Measurements from ENCODE around the gene GLRX5.
"Not testable (repeated sequence)": the region's sequence is repeated elsewhere in the genome, so short reads cannot be mapped to it uniquely, and the experiment has no call there.

The GLRX5 gene

GRCh38 chr14:95499354-95499750 lies 35.5 kb upstream of the GLRX5 start:
- no peak for DNase-seq (ENCODE audit: low read depth)

DNA sequence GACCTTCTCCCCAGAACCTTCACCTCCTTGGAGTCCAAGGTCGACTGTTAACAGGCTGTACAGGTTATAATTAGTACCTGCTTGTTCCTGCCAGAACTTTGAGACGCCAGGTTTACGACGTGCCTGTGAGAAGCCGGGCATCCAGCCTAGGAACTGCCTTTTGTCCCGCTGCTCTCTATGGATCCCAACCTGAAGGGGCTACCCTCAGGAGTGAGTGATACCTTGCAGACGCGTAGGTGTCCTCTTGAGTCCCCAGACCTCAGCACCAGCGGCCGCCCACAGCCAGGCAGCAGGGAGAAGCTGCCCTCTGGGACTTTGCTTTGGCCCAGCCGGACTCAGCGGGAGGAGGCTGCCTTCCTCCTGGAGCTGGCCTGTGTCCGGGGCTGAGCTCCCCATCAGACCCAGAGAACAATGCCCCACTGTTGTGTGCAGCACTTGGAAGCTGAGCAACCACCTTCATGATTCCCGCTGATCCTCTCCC lies 34.6 kb upstream of the GLRX5 start:
- no peak for DNase-seq (ENCODE audit: low read depth)

- no peak for DNase-seq (ENCODE audit: low read depth)
Observed at GRCh38 chr14:95500772-95501401, 34.0 kb upstream of the GLRX5 start.

DNA sequence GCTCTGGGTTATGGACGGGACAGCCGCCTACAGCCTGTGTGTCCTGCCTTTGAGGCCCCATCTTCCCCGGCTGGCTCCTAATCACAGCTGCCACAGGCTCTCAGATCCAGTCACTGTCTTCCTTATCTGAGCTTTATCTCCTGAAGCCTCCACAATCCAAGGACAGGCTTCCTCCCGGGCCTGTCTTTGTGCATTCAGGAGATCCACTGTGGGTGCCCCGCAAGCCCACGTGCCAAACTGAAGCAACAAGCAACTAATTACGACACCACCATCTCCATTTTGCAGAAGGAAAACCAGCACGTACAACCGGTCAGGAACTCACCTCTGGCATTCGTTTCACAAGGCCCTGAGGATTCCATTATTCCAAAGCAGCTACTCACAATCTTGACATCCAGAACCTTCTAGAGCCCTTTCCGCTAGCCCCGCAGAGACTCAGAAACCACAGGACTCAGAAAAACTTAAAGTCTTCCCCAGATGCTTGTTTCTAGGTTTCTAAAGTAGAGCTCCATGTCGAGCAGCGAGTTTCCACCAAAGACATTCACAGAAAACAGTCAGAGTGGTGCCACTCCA lies 32.4 kb upstream of the GLRX5 start:
- no peak for DNase-seq (ENCODE audit: low read depth)

GRCh38 chr14:95503365-95504134 lies 31.3 kb upstream of the GLRX5 start:
- DNase-seq (ENCODE audit: low read depth) = no peak

- DNase-seq (ENCODE audit: low read depth) = no peak
Observed at GRCh38 chr14:95504135-95505029, 30.5 kb upstream of the GLRX5 start.

DNA sequence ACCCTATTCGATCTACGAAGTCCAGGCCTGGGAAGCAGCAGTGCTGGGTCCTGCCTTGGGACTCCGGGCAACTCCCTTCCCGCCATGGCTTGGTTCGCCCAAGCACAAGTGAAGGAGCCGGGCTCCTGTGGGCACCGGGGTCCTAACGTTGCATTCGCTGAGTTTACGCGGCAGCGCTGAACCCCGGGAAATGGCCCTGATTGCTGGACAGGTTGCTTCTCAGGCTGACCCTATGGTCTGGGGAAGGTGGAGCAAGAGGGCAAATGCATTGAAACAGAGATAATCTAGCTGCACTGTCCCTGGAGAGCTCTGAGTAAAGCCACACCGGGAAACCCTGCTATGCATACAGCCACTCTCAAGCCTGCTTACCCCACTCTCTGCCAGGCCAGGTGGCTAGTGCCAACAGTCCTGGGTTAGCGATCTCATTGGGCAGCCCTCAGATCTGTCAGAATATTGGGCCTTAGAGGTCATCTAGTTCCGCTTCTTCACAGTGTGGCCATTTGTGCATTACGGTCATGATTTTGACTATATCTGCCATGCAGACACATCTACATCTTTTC lies 29.7 kb upstream of the GLRX5 start:
- DNase-seq (ENCODE audit: low read depth) = no peak

DNA sequence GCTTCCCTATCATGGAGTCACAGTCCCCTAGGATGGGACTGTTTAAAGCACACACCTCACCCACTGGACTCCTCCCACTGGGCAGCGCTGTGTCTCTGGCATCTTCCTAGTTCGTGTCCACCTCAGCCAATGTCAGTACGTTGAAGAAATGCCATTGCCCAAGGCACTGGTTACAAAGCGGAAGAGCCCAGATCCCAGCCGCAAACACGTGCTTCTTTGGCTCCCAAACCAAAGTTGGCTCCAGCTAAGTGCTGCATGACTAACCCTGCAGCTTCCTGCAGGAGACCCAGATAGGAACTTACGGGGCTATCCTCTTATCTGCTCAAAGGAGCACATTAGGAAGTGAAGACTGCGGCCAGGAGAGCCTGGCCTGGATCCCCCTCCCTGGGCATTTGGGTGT lies 27.7 kb upstream of the GLRX5 start:
- no peak for DNase-seq (ENCODE audit: low read depth)

- DNase-seq (ENCODE audit: low read depth) = no peak
Observed at GRCh38 chr14:95507701-95508103, 27.1 kb upstream of the GLRX5 start.

GRCh38 chr14:95508377-95508776 lies 26.5 kb upstream of the GLRX5 start:
- no peak for DNase-seq (ENCODE audit: low read depth)

GRCh38 chr14:95509495-95509894 lies 25.4 kb upstream of the GLRX5 start:
- DNase-seq (ENCODE audit: low read depth) = no peak

DNA sequence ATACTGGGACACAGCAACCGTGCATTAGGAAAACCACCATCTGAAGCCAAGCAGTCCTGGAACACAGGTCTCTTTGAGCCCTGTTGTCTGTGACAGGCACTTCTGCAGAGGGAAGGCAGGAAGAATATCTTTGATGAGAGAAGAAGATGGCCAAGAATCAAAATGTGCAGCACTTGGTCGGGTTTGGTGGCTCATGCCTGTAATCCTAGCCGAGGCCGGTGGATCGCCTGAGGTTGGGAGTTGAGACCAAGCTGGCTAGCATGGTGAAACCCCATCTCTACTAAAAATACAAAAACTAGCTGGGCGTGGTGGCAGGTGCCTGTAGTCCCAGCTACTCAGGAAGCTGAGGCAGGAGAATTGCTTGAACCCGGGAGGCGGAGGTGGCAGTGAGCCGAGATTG lies 24.5 kb upstream of the GLRX5 start:
- not testable (repeated sequence) for DNase-seq (ENCODE audit: low read depth)

- no peak for DNase-seq (ENCODE audit: low read depth)
Observed at GRCh38 chr14:95510804-95511203, 24.0 kb upstream of the GLRX5 start.

GRCh38 chr14:95511687-95512086 lies 23.2 kb upstream of the GLRX5 start:
- DNase-seq (ENCODE audit: low read depth) = no peak

- DNase-seq (ENCODE audit: low read depth) = no peak
Observed at GRCh38 chr14:95513291-95513690, 21.6 kb upstream of the GLRX5 start.

- DNase-seq (ENCODE audit: low read depth) = no peak
Observed at GRCh38 chr14:95514131-95515079, 20.4 kb upstream of the GLRX5 start.

GRCh38 chr14:95515080-95515489 lies 19.8 kb upstream of the GLRX5 start:
- DNase-seq (ENCODE audit: low read depth) = no peak

- DNase-seq (ENCODE audit: low read depth) = peak; percentile 68
Observed at GRCh38 chr14:95515596-95516552, 19.0 kb upstream of the GLRX5 start.

GRCh38 chr14:95516554-95517181 lies 18.2 kb upstream of the GLRX5 start, which contains the start of gene SYNE3:
Gene SYNE3 (minus strand): TSS chr14:95516650. CDS start chr14:95475821, 40,829 bp downstream.
- DNase-seq (ENCODE audit: low read depth) = no peak
